OCI-LY3 (cell line): ENCODE data around the gene KREMEN1.

ENCODE experiments used
- CTCF ChIP-seq: fragments of 200-600, 300-600 bp; sonication (generic); IDR thresholded peaks from 2 replicates; pipeline ENCODE4 v1.5.1; 2014; ENCODE audit warnings: antibody characterized with exemption, low read length, low read depth
- EZH2phosphoT487 ChIP-seq: fragments of 200-600 bp; shearing (Covaris generic); IDR thresholded peaks from 2 replicates; pipeline ENCODE4 v1.6.1; 2018; ENCODE audit warnings: antibody characterized with exemption, mixed run types, low read depth

GRCh38 chr22:29202212-29203192, 129.7 kb downstream of the KREMEN1 start:
- peak; percentile 82 for TF ChIP-seq CTCF
- no peak for TF ChIP-seq EZH2phosphoT487
